ENCODE measurements around the gene NOG. TPM values are rescaled to one million over a fixed set of nuclear protein-coding genes. Genes with fewer than 3 reads are reported as not detected.

NOG gene
- 1 to 10 TPM in 3 of 4 donors, not detected in 1; 2.7 to 8.4 (median 3.2) TPM for total RNA-seq

DNA sequence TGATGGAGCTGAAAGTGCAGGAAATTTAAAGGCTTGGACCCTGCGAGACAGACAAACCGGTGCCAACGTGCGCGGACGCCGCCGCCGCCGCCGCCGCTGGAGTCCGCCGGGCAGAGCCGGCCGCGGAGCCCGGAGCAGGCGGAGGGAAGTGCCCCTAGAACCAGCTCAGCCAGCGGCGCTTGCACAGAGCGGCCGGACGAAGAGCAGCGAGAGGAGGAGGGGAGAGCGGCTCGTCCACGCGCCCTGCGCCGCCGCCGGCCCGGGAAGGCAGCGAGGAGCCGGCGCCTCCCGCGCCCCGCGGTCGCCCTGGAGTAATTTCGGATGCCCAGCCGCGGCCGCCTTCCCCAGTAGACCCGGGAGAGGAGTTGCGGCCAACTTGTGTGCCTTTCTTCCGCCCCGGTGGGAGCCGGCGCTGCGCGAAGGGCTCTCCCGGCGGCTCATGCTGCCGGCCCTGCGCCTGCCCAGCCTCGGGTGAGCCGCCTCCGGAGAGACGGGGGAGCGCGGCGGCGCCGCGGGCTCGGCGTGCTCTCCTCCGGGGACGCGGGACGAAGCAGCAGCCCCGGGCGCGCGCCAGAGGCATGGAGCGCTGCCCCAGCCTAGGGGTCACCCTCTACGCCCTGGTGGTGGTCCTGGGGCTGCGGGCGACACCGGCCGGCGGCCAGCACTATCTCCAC, at the start of gene NOG:
Gene NOG (plus strand): TSS at position 54 of the 674 bp plus-strand sequence. CDS start 525 bp downstream, at position 579.
- WGBS, 2 donors (ENCODE audit: low coverage in 1 of 2), result 7% methylated on average over 4 of the region's 85 CpGs; no CpG with 5 or more reads in 1 of the 2 donors
- TF ChIP-seq EP300 (IDR thresholded peaks at IDR 0.05), result no peak
- TF ChIP-seq, protein P1, sequence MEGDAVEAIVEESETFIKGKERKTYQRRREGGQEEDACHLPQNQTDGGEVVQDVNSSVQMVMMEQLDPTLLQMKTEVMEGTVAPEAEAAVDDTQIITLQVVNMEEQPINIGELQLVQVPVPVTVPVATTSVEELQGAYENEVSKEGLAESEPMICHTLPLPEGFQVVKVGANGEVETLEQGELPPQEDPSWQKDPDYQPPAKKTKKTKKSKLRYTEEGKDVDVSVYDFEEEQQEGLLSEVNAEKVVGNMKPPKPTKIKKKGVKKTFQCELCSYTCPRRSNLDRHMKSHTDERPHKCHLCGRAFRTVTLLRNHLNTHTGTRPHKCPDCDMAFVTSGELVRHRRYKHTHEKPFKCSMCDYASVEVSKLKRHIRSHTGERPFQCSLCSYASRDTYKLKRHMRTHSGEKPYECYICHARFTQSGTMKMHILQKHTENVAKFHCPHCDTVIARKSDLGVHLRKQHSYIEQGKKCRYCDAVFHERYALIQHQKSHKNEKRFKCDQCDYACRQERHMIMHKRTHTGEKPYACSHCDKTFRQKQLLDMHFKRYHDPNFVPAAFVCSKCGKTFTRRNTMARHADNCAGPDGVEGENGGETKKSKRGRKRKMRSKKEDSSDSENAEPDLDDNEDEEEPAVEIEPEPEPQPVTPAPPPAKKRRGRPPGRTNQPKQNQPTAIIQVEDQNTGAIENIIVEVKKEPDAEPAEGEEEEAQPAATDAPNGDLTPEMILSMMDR (IDR thresholded peaks at IDR 0.05), result peak in 1 of 4 experiments; percentile 9
- peak within 1 kb of the TSS in 3 of 4 donors; percentile 69 to 83 (median 77) for H3K27ac ChIP-seq
- peak within 1 kb of the TSS; percentile 31 to 62 for H3K4me3 ChIP-seq
- no peaks in the 10 kb centered on the region for H3K9me3 ChIP-seq
- peaks cover 72% of the 10 kb centered on the region for H3K27me3 ChIP-seq
- peaks cover 0 to 61% (median 40%) of the 10 kb centered on the region in 3 donors for H3K4me1 ChIP-seq
- peak; percentile 81 for ATAC-seq
- H3K36me3 ChIP-seq, result no peaks in the 10 kb centered on the region

DNA sequence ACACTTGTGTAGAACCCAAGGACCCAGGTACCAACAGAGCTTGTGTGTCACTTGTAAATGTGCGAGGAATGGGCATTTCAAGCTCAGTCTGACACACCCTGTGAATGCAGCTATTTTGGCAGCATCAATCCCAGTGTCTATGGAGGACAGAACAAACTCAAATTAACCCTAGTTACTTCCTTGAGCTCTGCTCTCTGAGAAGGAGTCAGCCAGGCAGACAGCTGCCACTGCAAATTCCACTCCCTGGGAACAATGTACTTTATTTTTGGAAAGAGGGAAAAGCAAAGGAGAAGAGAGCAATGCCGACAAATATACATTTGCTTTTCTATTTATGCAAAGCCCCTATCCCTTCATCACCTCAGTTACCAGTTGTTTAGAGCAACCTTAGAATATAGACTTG, 48.4 kb upstream of the NOG start:
- no peak for TF ChIP-seq EP300 (IDR thresholded peaks at IDR 0.05)
- no peak for TF ChIP-seq POLR2A (IDR thresholded peaks at IDR 0.05)
- TF ChIP-seq, protein P1 (IDR thresholded peaks at IDR 0.05), result no peak
- TF ChIP-seq POLR2AphosphoS5 (IDR thresholded peaks at IDR 0.05), result no peak
- Histone ChIP-seq H3K4me1 (no peaks in the 10 kb centered on the region), H3K9me3 (no peaks in the 10 kb centered on the region), H3K36me3 (no peaks in the 10 kb centered on the region), H3K4me3 (no peak overlapping the region), H3K27me3 (no peaks in the 10 kb centered on the region), H3K27ac (no peak overlapping the region)
- no peak for ATAC-seq
- WGBS, 2 donors (ENCODE audit: low coverage in 1 of 2), result 10 to 46% methylated on average over 1 to 2 of the region's 2 CpGs

DNA sequence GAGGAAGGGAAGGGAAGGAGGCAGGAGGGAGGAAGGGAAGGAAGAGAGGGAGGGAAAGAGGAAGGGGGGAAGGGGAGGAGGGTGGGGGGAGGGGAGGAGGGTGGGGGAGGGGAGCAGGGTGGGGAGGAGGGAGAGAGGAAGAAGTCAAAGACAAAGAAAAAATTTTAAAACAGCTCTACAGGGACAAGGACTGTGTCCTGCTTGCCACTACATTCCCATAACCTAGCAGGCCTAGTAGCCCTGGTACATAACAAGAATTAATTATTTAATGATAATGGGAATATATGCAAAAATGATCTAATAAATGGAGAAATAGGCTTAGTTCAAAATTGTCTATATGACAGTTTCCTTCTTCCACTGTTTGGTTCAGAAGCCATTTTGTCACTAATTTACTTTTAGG, 47.6 kb upstream of the NOG start:
- Histone ChIP-seq H3K27me3 (no peaks in the 10 kb centered on the region), H3K9me3 (no peaks in the 10 kb centered on the region), H3K36me3 (no peaks in the 10 kb centered on the region), H3K4me3 (no peak overlapping the region), H3K4me1 (no peaks in the 10 kb centered on the region), H3K27ac (no peak overlapping the region)
- no peak for ATAC-seq
- TF ChIP-seq, protein P1 (IDR thresholded peaks at IDR 0.05), result no peak
- TF ChIP-seq POLR2A (IDR thresholded peaks at IDR 0.05) (no peak), EP300 (IDR thresholded peaks at IDR 0.05) (no peak), POLR2AphosphoS5 (IDR thresholded peaks at IDR 0.05) (no peak)

DNA sequence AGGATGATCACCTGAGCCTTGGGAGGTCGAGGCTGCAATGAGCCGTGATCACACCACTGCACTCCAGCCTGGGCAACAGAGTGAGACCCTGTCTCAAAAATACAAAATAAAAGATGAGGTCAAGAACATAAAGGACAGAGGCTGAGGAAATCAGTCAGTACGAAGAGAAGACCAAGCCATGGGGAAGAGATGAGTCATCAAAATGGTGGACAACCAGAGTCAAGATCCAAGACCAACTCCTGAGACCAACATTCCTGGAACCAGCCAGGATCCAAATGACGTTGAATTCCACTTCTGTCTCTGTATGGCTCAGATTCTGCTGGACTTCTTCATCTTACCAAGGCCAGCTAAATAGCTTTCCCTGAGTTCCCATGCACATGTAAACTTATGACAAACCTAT, 44.8 kb upstream of the NOG start:
- no peak overlapping the region for H3K4me3 ChIP-seq
- H3K9me3 ChIP-seq, result no peaks in the 10 kb centered on the region
- H3K36me3 ChIP-seq, result no peaks in the 10 kb centered on the region
- no peak for TF ChIP-seq EP300 (IDR thresholded peaks at IDR 0.05)
- TF ChIP-seq POLR2A (IDR thresholded peaks at IDR 0.05), result no peak
- TF ChIP-seq, protein P1 (IDR thresholded peaks at IDR 0.05), result no peak
- TF ChIP-seq POLR2AphosphoS5 (IDR thresholded peaks at IDR 0.05), result no peak
- 83 to 88% methylated on average over 4 of the region's 4 CpGs for WGBS, 2 donors (ENCODE audit: low coverage in 1 of 2)
- H3K27ac ChIP-seq, result no peak overlapping the region
- H3K4me1 ChIP-seq, result no peaks in the 10 kb centered on the region
- ATAC-seq, result no peak
- no peaks in the 10 kb centered on the region for H3K27me3 ChIP-seq

DNA sequence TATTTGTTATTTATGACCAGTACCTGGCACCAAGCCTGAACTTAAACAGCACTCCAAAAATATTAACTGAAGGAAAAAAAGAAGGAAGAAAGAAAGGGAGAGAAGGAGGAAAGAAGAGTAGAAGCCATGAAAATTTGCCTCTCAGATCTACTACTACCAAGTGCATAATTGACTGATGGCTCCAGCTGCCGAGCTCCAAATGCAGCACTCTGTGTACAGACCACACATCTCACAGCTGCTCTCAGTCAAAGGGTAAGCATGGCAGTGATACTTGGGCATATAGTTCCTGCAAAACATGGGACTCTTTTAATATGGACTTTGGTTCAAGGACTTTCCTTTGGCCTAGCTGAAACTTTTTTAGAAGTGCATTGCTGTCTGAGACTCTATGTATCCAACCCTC, 44.0 kb upstream of the NOG start:
- no peaks in the 10 kb centered on the region for H3K36me3 ChIP-seq
- no peak overlapping the region for H3K4me3 ChIP-seq
- no peak overlapping the region for H3K27ac ChIP-seq
- no peaks in the 10 kb centered on the region for H3K27me3 ChIP-seq
- WGBS, 2 donors (ENCODE audit: low coverage in 1 of 2), result 36 to 60% methylated on average over 1 of the region's 1 CpG
- H3K4me1 ChIP-seq, result no peaks in the 10 kb centered on the region
- TF ChIP-seq POLR2A (IDR thresholded peaks at IDR 0.05) (no peak), POLR2AphosphoS5 (IDR thresholded peaks at IDR 0.05) (no peak), EP300 (IDR thresholded peaks at IDR 0.05) (no peak)
- TF ChIP-seq, protein P1 (IDR thresholded peaks at IDR 0.05), result no peak
- H3K9me3 ChIP-seq, result no peaks in the 10 kb centered on the region
- ATAC-seq, result no peak
